ACC112 (cell line): ENCODE measurements around the gene RTP3.
"Not testable (repeated sequence)": the region's sequence is repeated elsewhere in the genome, so short reads cannot be mapped to it uniquely, and the experiment has no call there.

Experiments used
- H2AFZ ChIP-seq: fragments of 200-600 bp; sonication (generic); one replicate; pipeline ENCODE4 v1.6.0; 2017; ENCODE audit warnings: antibody characterized with exemption, low read length; ENCODE audit not compliant: unreplicated experiment
- H3K27ac ChIP-seq: fragments of 200-600 bp; sonication (generic); 2 replicates; pipeline ENCODE4 v1.5.1; 2014; ENCODE audit warnings: low read depth, mild to moderate bottlenecking, antibody characterized with exemption, low read length, moderate library complexity
- H3K27me3 ChIP-seq: fragments of 200-600 bp; sonication (generic); 2 replicates; pipeline ENCODE4 v1.6.1; 2014; ENCODE audit warnings: mild to moderate bottlenecking, antibody characterized with exemption, low read length, moderate library complexity, mixed read lengths; ENCODE audit not compliant: insufficient read depth
- H3K36me3 ChIP-seq: fragments of 200-600 bp; sonication (generic); 2 replicates; pipeline ENCODE4 v1.6.1; 2016; ENCODE audit warnings: mild to moderate bottlenecking, antibody characterized with exemption, low read length, moderate library complexity, mixed read lengths; ENCODE audit not compliant: insufficient read depth
- H3K4me1 ChIP-seq: fragments of 200-600 bp; sonication (generic); one replicate; pipeline ENCODE4 v1.6.1; 2016; ENCODE audit warnings: low read length, mixed read lengths; ENCODE audit not compliant: insufficient read depth, unreplicated experiment, control insufficient read depth
- H3K4me3 ChIP-seq: fragments of 200-600 bp; sonication (generic); 2 replicates; pipeline ENCODE4 v1.5.1; 2014; ENCODE audit warnings: mild to moderate bottlenecking, low read depth, low read length
- H3K79me2 ChIP-seq: fragments of 200-600 bp; sonication (generic); one replicate; pipeline ENCODE4 v1.6.0; 2016; ENCODE audit warnings: low read length; ENCODE audit not compliant: control insufficient read depth, unreplicated experiment, insufficient read depth

Gene RTP3

DNA sequence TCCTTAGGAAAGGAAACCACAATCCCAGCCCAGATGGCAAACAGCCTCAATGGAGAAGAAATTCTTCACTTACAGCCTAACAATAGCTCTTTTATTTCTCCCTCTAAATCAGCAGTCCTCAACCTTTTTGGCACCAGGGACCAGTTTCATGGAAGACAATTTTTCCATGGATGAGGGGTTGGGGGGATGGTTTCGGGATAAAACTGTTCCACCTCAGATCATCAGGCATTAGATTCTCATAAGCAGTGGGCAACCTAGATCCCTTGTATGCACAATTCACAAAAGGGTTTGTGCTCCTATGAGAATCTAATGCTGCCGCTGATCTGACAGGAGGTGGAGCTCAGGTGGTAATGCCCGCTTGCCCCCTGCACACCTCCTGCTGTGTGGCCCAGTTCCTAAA lies 50.8 kb downstream of the RTP3 start:
- H2AFZ ChIP-seq, H3K36me3 ChIP-seq, H3K4me3 ChIP-seq, H3K79me2 ChIP-seq, H3K27ac ChIP-seq, H3K27me3 ChIP-seq: not testable (repeated sequence)
- H3K4me1 ChIP-seq: peaks cover 25% of the 10 kb centered on the region

DNA sequence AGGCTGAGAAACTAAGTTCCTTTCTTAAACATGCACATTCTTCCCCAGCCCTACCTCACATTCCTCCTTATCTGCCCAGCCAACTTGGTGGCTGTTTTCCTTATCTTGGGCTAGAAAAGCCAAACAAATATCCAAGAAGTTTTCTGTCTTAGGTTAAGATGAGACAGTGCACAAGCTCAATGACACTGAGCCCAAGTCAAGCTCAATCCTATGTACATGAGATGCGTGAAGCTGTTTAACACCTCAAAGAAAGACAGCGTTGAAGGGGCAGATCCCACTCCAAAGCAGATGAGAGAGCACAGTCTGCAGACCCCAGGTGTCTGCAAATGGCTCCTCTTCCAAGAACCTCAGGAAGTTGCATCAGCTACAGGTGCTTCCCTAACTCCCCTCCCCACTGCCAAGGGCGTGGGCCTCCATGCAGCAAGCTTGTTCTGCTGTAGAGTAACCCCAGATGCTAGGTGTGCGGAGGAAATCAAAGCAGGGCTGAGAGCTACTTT lies 51.7 kb downstream of the RTP3 start:
- Histone ChIP-seq H3K27me3 (no peaks in the 10 kb centered on the region), H3K79me2 (no peaks in the 10 kb centered on the region), H3K4me1 (peaks cover 26% of the 10 kb centered on the region), H2AFZ (no peak overlapping the region), H3K4me3 (no peak overlapping the region), H3K27ac (no peak overlapping the region), H3K36me3 (peaks cover 4% of the 10 kb centered on the region; the same call in 1 of the 2 replicates)

DNA sequence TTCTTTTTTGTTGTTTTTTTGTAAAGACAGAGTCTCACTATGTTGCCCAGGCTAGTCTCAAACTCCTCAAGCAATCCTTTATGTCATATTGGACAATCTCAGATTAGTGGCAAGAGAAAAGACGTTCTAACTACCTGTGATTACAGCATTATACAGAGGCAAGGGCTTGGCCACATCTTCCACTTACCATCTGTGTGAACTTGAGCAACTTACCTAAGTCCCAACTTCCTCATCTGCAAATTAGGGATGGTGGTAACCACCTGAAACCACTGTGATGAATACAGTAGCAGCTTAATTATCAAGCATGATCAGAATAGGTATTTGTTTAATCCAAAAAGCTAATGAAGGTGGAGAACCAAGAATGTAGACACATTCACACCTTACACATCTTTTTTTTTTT lies 52.2 kb downstream of the RTP3 start:
- peaks cover 8% of the 10 kb centered on the region for H3K36me3 ChIP-seq
- no peak overlapping the region for H3K27ac ChIP-seq
- H2AFZ ChIP-seq: no peak overlapping the region
- H3K79me2 ChIP-seq: no peaks in the 10 kb centered on the region
- H3K4me1 ChIP-seq: peaks cover 26% of the 10 kb centered on the region
- H3K27me3 ChIP-seq: no peaks in the 10 kb centered on the region
- H3K4me3 ChIP-seq: no peak overlapping the region
